ENCODE results near the gene FBXW12.

FBXW12 gene

GRCh38 chr3:48345946-48346572, 26.0 kb upstream of the FBXW12 start:
- Histone ChIP-seq H3K36me3 (ENCODE audit: control insufficient read depth in 2 of 2, insufficient read depth in 2 of 2, low read length in 2 of 2) (no peaks in the 10 kb centered on the region), H3K4me1 (ENCODE audit: control insufficient read depth in 2 of 2, insufficient read depth in 2 of 2, low read length in 2 of 2) (no peaks in the 10 kb centered on the region), H3K4me3 (ENCODE audit: low read length in 2 of 2) (no peak overlapping the region), H3K9me3 (ENCODE audit: control insufficient read depth in 2 of 2, low read length in 2 of 2) (no peaks in the 10 kb centered on the region), H3K27me3 (ENCODE audit: control insufficient read depth in 2 of 2, insufficient read depth in 2 of 2, low read length in 2 of 2) (no peaks in the 10 kb centered on the region), H3K9ac (ENCODE audit: low read depth in 1 of 2, low read length in 2 of 2) (no peak overlapping the region), H3K27ac (ENCODE audit: low read depth in 2 of 2, low read length in 2 of 2) (no peak overlapping the region)

GRCh38 chr3:48347500-48347899, 24.5 kb upstream of the FBXW12 start:
- no peak overlapping the region for H3K9ac ChIP-seq (ENCODE audit: low read depth in 1 of 2, low read length in 2 of 2)
- H3K9me3 ChIP-seq (ENCODE audit: control insufficient read depth in 2 of 2, low read length in 2 of 2), result no peaks in the 10 kb centered on the region
- H3K4me1 ChIP-seq (ENCODE audit: control insufficient read depth in 2 of 2, insufficient read depth in 2 of 2, low read length in 2 of 2), result no peaks in the 10 kb centered on the region
- H3K27ac ChIP-seq (ENCODE audit: low read depth in 2 of 2, low read length in 2 of 2), result no peak overlapping the region
- no peak overlapping the region for H3K4me3 ChIP-seq (ENCODE audit: low read length in 2 of 2)
- H3K36me3 ChIP-seq (ENCODE audit: control insufficient read depth in 2 of 2, insufficient read depth in 2 of 2, low read length in 2 of 2), result no peaks in the 10 kb centered on the region
- H3K27me3 ChIP-seq (ENCODE audit: control insufficient read depth in 2 of 2, insufficient read depth in 2 of 2, low read length in 2 of 2), result no peaks in the 10 kb centered on the region

- H3K27ac ChIP-seq (ENCODE audit: low read depth in 2 of 2, low read length in 2 of 2), result no peak overlapping the region
- no peaks in the 10 kb centered on the region for H3K36me3 ChIP-seq (ENCODE audit: control insufficient read depth in 2 of 2, insufficient read depth in 2 of 2, low read length in 2 of 2)
- H3K9me3 ChIP-seq (ENCODE audit: control insufficient read depth in 2 of 2, low read length in 2 of 2), result no peaks in the 10 kb centered on the region
- H3K4me1 ChIP-seq (ENCODE audit: control insufficient read depth in 2 of 2, insufficient read depth in 2 of 2, low read length in 2 of 2), result no peaks in the 10 kb centered on the region
- H3K4me3 ChIP-seq (ENCODE audit: low read length in 2 of 2), result no peak overlapping the region
- H3K9ac ChIP-seq (ENCODE audit: low read depth in 1 of 2, low read length in 2 of 2), result no peak overlapping the region
- H3K27me3 ChIP-seq (ENCODE audit: control insufficient read depth in 2 of 2, insufficient read depth in 2 of 2, low read length in 2 of 2), result no peaks in the 10 kb centered on the region
Measured at GRCh38 chr3:48352546-48352945, 19.5 kb upstream of the FBXW12 start.

GRCh38 chr3:48353987-48354386, 18.0 kb upstream of the FBXW12 start:
- Histone ChIP-seq H3K4me1 (ENCODE audit: control insufficient read depth in 2 of 2, insufficient read depth in 2 of 2, low read length in 2 of 2) (no peaks in the 10 kb centered on the region), H3K27me3 (ENCODE audit: control insufficient read depth in 2 of 2, insufficient read depth in 2 of 2, low read length in 2 of 2) (no peaks in the 10 kb centered on the region), H3K9me3 (ENCODE audit: control insufficient read depth in 2 of 2, low read length in 2 of 2) (no peaks in the 10 kb centered on the region)

GRCh38 chr3:48356419-48356818, 15.6 kb upstream of the FBXW12 start:
- Histone ChIP-seq H3K4me3 (ENCODE audit: low read length in 2 of 2) (no peak overlapping the region), H3K27ac (ENCODE audit: low read depth in 2 of 2, low read length in 2 of 2) (no peak overlapping the region), H3K27me3 (ENCODE audit: control insufficient read depth in 2 of 2, insufficient read depth in 2 of 2, low read length in 2 of 2) (no peaks in the 10 kb centered on the region), H3K4me1 (ENCODE audit: control insufficient read depth in 2 of 2, insufficient read depth in 2 of 2, low read length in 2 of 2) (no peaks in the 10 kb centered on the region), H3K36me3 (ENCODE audit: control insufficient read depth in 2 of 2, insufficient read depth in 2 of 2, low read length in 2 of 2) (no peaks in the 10 kb centered on the region), H3K9me3 (ENCODE audit: control insufficient read depth in 2 of 2, low read length in 2 of 2) (no peaks in the 10 kb centered on the region), H3K9ac (ENCODE audit: low read depth in 1 of 2, low read length in 2 of 2) (no peak overlapping the region)

More at GRCh38 chr3:48353987-48354386, 18.0 kb upstream of the FBXW12 start:
- Histone ChIP-seq H3K36me3 (ENCODE audit: control insufficient read depth in 2 of 2, insufficient read depth in 2 of 2, low read length in 2 of 2) (no peaks in the 10 kb centered on the region), H3K4me3 (ENCODE audit: low read length in 2 of 2) (no peak overlapping the region), H3K9ac (ENCODE audit: low read depth in 1 of 2, low read length in 2 of 2) (no peak overlapping the region), H3K27ac (ENCODE audit: low read depth in 2 of 2, low read length in 2 of 2) (no peak overlapping the region)

- Histone ChIP-seq H3K36me3 (ENCODE audit: control insufficient read depth in 2 of 2, insufficient read depth in 2 of 2, low read length in 2 of 2) (no peaks in the 10 kb centered on the region), H3K4me1 (ENCODE audit: control insufficient read depth in 2 of 2, insufficient read depth in 2 of 2, low read length in 2 of 2) (no peaks in the 10 kb centered on the region), H3K27me3 (ENCODE audit: control insufficient read depth in 2 of 2, insufficient read depth in 2 of 2, low read length in 2 of 2) (no peaks in the 10 kb centered on the region), H3K9me3 (ENCODE audit: control insufficient read depth in 2 of 2, low read length in 2 of 2) (no peaks in the 10 kb centered on the region), H3K4me3 (ENCODE audit: low read length in 2 of 2) (no peak overlapping the region), H3K27ac (ENCODE audit: low read depth in 2 of 2, low read length in 2 of 2) (no peak overlapping the region), H3K9ac (ENCODE audit: low read depth in 1 of 2, low read length in 2 of 2) (no peak overlapping the region)
Measured at GRCh38 chr3:48361928-48362327, 10.1 kb upstream of the FBXW12 start.

- Histone ChIP-seq H3K27me3 (ENCODE audit: control insufficient read depth in 2 of 2, insufficient read depth in 2 of 2, low read length in 2 of 2) (no peaks in the 10 kb centered on the region), H3K36me3 (ENCODE audit: control insufficient read depth in 2 of 2, insufficient read depth in 2 of 2, low read length in 2 of 2) (no peaks in the 10 kb centered on the region), H3K4me3 (ENCODE audit: low read length in 2 of 2) (no peak overlapping the region), H3K27ac (ENCODE audit: low read depth in 2 of 2, low read length in 2 of 2) (no peak overlapping the region), H3K9ac (ENCODE audit: low read depth in 1 of 2, low read length in 2 of 2) (no peak overlapping the region), H3K4me1 (ENCODE audit: control insufficient read depth in 2 of 2, insufficient read depth in 2 of 2, low read length in 2 of 2) (peaks cover under 1 to 1% of the 10 kb centered on the region in 2 donors), H3K9me3 (ENCODE audit: control insufficient read depth in 2 of 2, low read length in 2 of 2) (no peaks in the 10 kb centered on the region)
Measured at GRCh38 chr3:48364840-48365239, 7.2 kb upstream of the FBXW12 start.

GRCh38 chr3:48367201-48367600, 4.8 kb upstream of the FBXW12 start:
- Histone ChIP-seq H3K9ac (ENCODE audit: low read depth in 1 of 2, low read length in 2 of 2) (no peak overlapping the region), H3K27me3 (ENCODE audit: control insufficient read depth in 2 of 2, insufficient read depth in 2 of 2, low read length in 2 of 2) (no peaks in the 10 kb centered on the region), H3K4me3 (ENCODE audit: low read length in 2 of 2) (no peak overlapping the region), H3K9me3 (ENCODE audit: control insufficient read depth in 2 of 2, low read length in 2 of 2) (no peaks in the 10 kb centered on the region), H3K36me3 (ENCODE audit: control insufficient read depth in 2 of 2, insufficient read depth in 2 of 2, low read length in 2 of 2) (no peaks in the 10 kb centered on the region), H3K4me1 (ENCODE audit: control insufficient read depth in 2 of 2, insufficient read depth in 2 of 2, low read length in 2 of 2) (peaks cover 2% of the 10 kb centered on the region in 2 donors), H3K27ac (ENCODE audit: low read depth in 2 of 2, low read length in 2 of 2) (no peak overlapping the region)

GRCh38 chr3:48369693-48370332, 2.2 kb upstream of the FBXW12 start:
- no peaks in the 10 kb centered on the region for H3K36me3 ChIP-seq (ENCODE audit: control insufficient read depth in 2 of 2, insufficient read depth in 2 of 2, low read length in 2 of 2)
- peaks cover 2% of the 10 kb centered on the region in 2 donors for H3K4me1 ChIP-seq (ENCODE audit: control insufficient read depth in 2 of 2, insufficient read depth in 2 of 2, low read length in 2 of 2)
- H3K27ac ChIP-seq (ENCODE audit: low read depth in 2 of 2, low read length in 2 of 2), result no peak overlapping the region
- no peak overlapping the region for H3K4me3 ChIP-seq (ENCODE audit: low read length in 2 of 2)
- no peaks in the 10 kb centered on the region for H3K9me3 ChIP-seq (ENCODE audit: control insufficient read depth in 2 of 2, low read length in 2 of 2)
- H3K9ac ChIP-seq (ENCODE audit: low read depth in 1 of 2, low read length in 2 of 2), result no peak overlapping the region
- no peaks in the 10 kb centered on the region for H3K27me3 ChIP-seq (ENCODE audit: control insufficient read depth in 2 of 2, insufficient read depth in 2 of 2, low read length in 2 of 2)

- H3K9ac ChIP-seq (ENCODE audit: low read depth in 1 of 2, low read length in 2 of 2), result no peak overlapping the region
- H3K9me3 ChIP-seq (ENCODE audit: control insufficient read depth in 2 of 2, low read length in 2 of 2), result no peaks in the 10 kb centered on the region
- no peaks in the 10 kb centered on the region for H3K36me3 ChIP-seq (ENCODE audit: control insufficient read depth in 2 of 2, insufficient read depth in 2 of 2, low read length in 2 of 2)
- H3K4me3 ChIP-seq (ENCODE audit: low read length in 2 of 2), result no peak overlapping the region
- peaks cover 2% of the 10 kb centered on the region in 2 donors for H3K4me1 ChIP-seq (ENCODE audit: control insufficient read depth in 2 of 2, insufficient read depth in 2 of 2, low read length in 2 of 2)
- no peak overlapping the region for H3K27ac ChIP-seq (ENCODE audit: low read depth in 2 of 2, low read length in 2 of 2)
- H3K27me3 ChIP-seq (ENCODE audit: control insufficient read depth in 2 of 2, insufficient read depth in 2 of 2, low read length in 2 of 2), result no peaks in the 10 kb centered on the region
Measured at GRCh38 chr3:48370333-48370713, 1.7 kb upstream of the FBXW12 start.

Data from mucosa of rectum (tissue), 2 donors.